Stimulated activated CD4-positive, alpha-beta T cell treated with anti-CD3 and anti-CD28 coated beads, TNF-alpha, amount 100 ng/mL, for 4 hours (primary cell): ENCODE measurements around the gene MTREX.

Experiments used
- DNase-seq, 3 experiments: peaks; one replicate each; pipeline ENCODE4 v3.0.0-alpha.2; 2020; ENCODE audit warnings: low read depth in 3 of 3

The MTREX gene

DNA sequence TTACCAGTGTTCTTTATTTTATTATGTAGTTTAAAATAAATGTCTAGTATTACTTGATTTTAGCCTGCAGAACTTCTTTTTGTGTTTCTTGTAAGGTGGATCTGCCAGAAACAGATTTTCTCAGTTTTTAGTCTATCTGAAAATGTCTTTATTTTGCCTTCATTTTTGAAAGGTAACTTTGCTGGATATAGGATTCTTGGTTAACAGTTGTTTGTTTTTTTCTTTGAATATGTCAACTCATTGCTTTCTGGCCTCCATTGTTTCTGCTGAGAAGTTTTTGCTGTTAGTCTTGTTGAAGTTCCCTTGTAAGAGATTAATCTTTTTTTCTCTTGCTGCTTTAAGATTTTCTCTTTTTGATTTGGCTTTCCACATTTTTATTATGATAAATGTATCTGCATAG is 75.5 kb downstream of the MTREX start:
- DNase-seq, result no peak

DNA sequence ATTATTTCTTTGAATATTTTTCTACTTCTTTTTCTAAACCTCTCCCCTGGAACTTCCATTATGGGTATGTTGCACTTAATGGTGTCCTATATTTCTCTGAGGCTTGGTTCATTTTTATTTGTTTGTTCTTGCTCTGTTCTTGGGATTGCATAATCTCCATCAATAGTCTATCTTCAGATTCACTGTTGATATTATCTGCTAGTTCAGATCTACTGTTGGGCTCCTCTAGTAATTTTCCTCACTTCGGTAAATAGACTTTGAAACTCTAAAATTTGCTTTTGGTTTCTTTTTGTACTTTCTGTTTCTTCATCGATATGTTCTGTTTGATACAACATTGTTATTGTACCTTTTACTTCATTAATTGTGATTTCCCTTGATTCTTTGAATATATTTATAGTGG is 76.3 kb downstream of the MTREX start:
- DNase-seq, result no peak

DNA sequence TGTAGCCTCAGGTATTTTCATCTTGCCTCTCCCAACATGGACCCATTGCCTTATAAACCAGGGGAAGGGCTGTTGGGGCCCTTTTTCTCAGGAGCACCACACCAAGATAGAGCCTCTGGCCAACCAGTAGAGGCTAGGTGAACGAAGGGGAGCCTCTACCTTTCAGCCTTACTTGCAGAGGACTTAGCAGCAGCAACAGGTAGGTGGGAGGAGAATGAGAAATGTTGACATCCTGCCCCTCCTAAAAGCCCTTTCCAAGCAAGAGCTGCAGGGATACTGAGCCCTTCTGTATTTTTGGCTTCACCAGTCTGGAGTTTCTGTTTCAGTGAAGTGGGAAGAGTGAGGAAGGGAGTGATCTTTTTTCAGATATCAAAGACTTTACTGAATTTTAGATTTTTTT is 77.4 kb downstream of the MTREX start:
- DNase-seq, result no peak

DNA sequence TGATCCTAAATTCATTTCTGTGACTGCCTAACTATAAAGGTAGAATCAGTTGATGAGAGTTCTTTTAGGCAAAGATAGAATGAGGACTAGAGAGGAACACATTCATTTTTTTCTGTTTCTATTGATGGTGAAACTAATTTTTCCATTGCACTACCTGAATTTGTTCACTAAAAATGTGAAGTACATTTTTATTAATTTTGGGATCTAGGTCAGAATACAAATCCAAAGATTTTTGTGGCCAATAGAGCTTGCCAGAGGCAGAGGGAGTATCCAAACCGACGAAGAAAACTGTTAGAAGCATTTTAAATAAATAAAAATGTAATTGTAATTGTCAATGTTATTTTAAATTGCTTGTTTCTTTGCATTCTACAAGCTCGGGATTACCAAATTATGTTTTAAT is 78.1 kb downstream of the MTREX start:
- no peak for DNase-seq

DNA sequence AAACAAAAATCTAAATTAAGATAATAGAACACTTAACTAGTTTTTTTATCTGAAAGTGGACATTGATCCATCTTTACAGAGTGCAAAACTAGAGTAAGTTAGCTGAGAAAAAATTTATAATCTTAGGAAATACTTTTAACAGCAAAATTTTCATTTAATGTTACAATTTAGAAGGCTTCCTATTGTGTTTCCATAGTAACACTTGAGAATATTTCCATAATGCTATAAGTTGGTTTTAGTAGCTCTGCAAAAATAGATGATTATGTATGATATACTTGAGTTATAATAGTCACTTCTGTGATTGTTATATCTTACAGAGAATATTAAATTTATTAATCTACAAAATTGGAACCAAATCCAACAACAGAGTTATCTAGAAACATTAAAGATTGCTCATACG is 78.6 kb downstream of the MTREX start:
- no peak for DNase-seq

DNA sequence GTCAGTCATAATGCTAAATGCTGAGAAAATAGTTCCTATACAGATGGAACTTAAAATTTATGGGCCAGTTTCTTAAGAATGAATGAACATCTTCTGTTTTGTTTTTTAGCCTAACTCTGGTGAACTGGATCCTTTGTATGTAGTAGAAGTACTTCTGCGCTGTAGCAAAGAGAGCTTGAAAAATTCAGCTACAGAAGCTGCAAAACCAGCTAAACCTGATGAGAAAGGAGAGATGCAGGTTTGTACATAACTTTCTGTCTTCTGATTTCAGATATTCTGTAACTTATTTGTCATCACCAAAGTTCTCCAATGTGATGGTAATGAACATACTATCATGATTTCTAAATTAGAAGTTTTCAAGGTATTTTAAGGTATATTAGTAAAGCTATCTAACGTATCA is 80.1 kb downstream of the MTREX start:
- DNase-seq, result no peak

DNA sequence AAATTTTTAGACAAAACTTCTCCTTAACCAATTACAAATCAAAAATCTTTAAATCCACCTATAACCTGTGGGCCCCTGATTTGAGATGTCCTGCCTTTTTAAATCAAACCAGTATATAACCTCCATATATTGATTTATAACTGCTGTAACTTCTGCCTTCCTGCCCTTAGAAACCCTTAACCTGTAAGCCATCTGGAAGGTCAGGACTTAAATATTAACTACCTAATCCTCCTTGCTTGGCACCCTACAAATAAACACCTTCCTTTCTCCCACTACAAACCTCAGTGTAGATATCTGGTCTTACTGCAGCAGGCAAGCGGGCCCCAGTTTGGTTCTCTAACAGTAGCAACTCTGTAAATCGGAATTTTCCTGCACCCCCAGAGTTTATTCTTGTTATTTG is 83.9 kb downstream of the MTREX start:
- no peak for DNase-seq

DNA sequence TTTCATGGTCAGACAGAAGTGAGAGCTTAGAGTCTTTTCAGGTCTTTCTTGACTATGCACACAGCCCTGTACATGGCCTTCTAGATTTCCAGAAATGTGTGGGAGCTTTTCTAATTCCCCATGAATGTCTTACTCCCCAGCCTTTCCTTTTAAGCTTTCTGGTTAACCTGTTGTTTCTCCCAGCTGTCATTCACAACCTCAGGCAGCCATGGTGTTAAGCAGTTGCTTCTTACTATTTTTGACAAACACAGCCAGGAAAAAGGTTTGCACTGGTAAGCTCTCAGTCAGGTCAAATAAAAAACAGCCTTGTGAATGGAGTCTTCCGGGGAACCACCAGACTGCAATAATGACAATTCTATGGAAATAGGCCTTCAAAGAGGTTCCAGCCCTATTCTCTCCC is 84.9 kb downstream of the MTREX start:
- DNase-seq, result no peak

DNA sequence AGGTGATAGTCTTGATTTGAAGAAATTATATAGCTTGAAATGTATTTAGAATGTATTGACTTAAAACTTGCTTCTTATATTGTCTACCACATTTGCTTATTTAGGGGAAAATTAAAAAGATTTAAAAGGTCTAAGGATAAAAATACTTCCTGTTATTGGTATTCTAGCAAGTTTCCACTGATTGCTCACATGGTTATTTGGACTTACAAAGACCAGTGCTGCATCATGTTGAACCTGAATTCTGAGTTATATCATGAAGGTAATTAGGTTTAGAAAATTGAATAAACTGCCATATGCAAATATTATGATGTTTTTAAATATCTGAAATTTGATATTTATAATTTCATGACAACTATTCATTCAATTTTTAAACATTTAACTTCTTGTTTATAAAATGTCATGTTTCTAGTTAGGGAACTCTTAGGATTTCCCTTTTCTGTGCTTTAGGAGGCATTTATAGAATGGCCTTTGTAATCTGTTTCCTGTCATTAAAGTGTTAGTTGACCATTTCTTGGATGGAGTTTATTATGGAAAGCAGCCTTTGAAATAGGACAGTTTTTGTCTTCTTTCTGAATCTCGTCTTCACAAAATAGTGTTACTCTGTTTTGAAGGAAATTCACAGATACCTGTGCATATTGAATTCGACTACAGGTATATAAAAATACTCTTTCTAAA is 85.8 kb downstream of the MTREX start:
- DNase-seq, result no peak

DNA sequence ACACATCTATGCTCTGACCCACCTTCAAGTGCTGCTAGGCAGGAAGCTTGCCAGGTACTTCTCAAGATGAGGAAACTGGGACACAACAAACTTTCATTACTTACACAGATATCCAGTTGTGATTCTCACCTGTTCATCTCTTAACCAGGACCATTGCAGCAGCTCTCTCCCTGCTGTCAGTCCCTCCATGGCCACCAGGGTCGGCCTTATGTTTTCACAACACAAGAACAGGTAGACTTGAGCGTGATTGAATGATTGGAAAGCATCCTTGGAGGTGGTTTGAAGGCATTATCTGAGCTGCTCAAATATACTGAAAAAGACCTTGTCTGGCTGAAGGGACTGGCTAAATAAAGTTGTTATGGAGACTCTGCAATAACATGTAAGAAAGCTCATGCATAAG is 94.4 kb downstream of the MTREX start:
- DNase-seq, result no peak

DNA sequence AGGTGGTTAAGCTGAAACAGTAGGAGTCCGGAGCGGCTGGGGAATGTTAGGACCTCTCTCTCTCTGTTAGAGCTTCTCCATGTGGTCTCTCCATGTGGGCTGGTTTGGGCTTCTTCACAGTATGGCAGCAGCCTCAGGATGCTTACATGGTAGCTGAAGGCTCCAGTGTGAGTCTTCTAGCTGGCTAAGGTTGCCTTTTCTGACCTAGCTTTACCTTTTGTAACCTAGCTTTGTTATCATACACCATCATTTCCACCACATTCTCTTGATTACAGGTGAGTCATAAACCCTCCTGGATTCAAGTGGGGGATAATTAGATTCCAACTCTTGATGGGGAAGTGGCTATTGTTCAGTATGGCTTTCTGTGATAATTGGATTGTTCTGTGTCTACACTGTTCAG is 98.5 kb downstream of the MTREX start:
- no peak for DNase-seq

DNA sequence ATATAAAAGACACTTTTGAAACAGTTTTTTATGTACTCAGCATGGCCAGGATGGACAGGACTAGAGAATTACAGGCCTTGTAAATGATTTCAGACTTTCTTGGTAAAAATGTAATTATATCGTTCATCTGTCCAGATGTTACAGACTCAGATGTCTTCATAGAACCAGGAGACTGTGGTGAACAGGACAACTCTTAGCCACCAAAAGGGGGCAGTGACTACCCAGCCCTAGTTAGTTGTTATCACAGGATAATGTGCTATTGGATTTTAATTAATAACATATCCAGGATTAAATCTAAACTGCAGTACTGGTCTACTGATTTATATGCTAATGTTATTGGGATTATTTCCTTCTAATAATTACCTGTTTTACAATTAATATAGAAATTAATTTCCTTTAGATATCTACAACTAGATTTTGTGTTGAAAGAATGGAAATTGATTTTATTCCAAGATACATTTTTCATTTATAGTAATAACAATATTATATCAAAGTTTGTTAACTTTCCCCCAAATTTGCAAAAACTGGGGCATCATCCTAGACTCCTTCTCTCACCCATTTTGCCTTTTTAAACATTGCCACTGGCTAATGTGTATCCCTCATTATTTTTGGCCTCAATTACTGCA is 99.4 kb downstream of the MTREX start:
- DNase-seq, result no peak

DNA sequence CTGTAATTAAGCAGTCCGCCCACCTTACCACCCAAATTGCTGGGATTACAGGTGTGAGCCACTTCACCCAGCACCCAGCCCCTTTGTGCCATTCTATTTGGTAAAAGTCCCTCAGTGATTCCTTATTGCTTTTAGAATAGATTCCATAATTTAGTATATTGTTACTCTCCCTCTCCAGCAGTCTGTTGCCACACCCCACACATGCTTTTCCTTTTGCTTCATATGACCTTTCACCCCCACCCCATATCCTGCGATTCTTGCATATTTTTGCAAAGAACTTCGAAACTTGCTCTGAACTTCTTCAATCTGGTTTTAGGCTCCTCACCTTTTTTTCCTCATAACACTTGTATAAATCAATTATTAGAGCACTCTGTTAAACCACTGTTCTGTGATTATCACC is 100.2 kb downstream of the MTREX start:
- DNase-seq, result no peak

DNA sequence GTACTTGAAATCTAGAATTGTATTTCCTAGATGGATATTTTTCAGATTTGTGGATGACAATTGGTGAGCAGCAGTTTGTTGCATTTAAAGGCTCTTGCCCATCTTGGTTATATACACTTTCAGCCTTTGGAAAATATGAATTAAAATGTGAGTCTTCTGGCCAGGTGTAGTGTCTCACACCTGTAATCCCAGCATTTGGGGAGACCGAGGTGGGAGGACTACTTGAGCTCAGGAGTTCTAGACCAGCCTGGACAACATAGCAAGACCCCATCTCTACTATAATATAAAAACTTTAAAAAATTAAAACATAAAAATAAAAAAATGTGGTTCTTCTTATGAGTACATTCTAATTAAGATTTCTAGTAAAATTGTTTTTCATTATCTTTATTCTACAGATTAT is 102.0 kb downstream of the MTREX start:
- no peak for DNase-seq

DNA sequence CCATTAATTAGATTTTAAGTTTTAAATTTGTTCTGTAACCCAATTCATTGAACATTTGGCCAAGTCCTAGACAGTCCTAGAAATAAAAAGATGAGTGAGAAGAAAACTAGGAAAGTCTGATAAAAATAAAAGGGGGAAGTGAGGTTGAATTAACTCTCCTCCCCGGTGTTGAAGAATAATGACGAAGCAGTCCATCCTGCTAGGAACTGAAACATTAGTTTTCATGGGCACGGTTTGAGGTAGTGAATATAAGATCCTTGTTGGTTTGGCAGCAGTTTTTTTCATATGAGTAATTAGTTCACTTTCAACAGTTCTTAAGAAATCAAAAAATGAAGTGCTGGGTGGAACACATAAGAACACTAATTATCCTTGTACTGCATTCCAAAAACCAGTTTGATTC is 103.1 kb downstream of the MTREX start:
- no peak for DNase-seq

DNA sequence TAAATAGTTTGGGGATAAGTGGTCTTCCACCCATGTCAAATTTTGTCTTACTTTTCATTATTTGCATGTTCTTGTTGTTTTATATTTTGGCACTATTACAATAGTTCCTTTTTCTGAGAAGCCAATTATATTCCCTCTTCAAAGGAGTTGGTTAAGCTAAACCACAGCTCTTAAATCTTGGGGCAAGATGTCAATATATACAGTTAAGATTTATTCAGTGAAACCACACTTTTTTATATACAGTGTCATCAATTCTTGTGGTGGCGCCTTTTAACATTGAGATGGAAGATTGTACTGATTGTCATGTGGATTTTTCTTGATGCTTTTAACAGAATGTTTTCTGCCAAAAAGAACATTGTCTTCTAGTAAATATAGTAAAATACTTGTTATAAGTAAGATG is 104.1 kb downstream of the MTREX start:
- no peak for DNase-seq

DNA sequence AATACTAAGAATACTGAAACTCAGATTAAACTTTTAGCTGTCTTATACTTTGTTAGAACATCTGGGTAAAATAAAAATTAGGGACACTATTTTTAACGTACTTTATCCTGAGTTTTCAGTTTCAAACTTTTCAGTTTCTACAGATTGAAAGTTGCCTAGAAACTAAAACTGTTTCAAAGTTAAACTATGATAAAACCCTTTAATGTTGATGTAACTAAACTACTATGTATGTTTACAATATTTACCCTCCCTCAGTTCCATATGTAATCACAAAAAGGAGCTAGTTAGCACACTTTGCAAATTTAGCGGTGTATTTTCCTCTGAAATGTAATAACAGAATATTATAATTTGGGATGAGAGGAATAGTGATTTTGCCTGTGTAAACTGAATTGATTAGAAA is 105.9 kb downstream of the MTREX start:
- DNase-seq, result no peak

DNA sequence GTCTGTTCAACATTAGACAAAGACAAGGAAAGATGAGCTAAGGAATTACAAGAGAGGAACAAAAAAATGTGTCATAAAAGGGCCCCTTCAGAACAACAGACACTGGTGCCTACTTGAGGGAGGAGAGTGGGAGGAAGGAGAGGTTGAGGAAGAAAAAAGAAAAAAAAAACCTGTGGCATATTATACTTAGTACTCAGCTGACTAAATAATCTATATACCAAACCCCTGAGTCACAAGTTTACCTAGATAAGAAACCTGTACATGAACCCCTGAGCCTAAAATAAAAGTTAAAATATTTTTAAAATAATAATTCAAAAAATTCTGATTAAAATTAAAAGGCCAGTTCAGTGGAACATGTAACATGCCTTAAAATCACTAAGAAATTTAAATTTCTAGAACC is 107.3 kb downstream of the MTREX start:
- no peak for DNase-seq

DNA sequence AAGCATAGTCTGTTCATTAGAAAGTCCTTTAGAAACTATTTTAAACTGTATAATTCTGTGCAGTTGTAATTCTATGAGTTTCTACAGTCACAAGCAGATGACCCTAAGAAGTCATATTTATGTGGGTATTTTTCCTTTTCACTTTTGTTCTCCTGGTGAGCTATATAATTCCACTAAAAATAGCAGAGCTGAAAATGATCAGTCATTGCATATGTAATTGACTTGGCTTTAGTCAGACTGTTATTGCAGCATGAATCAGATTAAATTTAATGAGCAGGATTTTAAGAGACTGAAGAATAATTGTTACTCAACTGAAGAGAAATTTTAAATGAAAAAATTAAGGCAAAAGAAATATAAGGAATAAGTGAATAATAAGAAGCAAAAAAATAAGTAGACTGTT is 108.5 kb downstream of the MTREX start:
- DNase-seq, result no peak

DNA sequence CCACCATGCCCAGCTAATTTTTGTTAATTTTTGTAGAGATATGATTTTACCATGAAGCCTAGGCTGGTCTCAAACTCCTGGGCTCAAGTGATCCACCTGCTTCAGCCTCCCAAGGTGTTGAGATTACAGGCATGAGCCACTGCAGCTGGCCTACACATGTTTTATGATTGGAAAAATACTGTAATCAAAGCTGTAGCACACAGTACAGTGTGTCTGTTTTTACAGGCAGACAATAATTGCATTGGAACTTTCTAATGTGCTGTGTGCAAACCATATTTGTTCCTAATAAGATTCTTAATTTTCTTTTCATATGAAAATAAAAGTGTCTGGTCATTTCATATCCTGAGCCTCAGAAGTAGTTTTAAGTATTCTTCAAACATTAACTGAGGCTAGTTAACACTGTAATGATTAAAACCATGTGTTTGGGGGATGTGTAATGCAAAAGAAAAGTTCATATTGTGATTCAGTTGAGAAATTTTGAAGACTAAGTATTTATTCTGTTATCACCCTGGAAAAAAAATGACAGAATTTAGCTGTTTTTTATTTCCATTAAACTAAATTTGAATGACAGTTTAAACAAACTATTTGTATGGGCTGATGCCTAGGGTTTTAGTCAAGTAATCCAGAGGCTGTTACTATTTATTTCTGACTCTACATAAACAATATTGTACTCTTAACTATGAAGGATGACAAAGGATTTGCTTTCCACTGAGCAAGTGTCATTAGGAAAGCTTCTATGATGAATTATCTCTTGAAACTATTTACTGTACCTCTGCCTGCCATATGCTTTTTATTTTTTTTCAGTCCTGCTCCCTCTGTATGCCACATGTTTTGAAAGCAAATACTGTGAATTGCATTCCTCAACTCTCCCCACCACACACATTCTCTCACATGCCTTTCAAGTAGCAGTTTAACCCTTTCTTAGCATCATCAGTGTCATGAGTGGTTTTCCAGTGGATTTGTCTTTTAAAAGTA is 111.5 kb downstream of the MTREX start:
- DNase-seq, result no peak

DNA sequence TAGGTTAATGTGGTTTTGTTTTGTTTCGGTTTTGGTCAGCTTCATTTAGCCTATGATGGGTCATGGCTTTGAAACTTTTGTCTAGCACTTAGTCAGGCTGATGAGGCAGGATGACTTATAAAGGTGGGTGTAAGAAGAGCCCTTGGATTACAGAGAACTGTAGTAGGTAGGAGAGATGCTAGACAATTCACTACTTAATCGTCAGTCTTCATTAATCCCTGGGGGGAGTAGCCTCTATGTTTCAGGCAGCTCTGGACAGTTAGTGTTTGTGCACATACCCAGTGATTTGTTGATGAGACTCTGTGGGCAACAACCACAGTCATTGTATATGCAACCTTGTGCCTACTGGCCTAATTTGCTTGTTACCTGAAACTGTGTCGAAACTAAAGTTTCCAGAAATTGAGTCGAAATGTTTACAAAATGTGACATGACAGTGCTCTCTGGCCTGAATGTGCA is 113.3 kb downstream of the MTREX start:
- DNase-seq, result no peak

DNA sequence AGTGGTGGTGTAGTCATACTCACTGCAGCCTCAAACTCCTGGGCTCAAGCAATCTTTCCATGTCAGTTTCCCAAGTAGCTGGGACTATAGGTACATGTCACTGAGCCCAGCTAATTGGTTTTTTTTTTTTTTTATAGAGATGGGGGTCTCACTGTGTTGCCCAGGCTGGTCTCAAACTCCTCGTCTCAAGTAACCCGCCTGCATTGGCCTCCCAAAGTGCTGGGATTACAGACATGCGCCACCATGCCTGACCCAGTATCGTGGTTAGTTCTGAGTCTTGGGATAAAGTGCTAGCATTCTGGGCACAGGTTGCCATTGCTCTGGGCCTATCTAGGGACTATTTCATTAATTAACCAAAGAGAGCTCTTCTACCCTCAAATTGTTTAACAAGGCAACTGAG is 118.7 kb downstream of the MTREX start:
- DNase-seq, result no peak

DNA sequence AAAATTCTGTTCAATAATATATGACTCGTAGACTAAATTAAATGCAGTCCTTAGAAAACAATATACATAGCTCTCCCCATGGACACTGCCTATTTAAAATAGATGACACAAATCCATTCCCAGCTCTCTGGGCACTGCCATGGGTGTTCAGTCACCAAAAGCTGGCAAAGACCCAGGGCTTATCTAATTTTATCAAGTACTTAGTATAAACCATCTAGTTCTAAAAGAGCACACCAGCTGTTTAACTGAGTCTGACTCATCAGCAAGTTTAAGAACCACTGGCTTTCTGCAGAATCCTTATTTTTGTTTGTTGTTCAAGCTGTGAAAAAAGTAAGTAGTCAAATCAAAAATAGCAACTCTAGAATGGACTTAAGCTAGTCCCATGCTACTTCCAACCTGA is 119.4 kb downstream of the MTREX start:
- no peak for DNase-seq
